ENCODE measurements around the gene SCUBE2.

The SCUBE2 gene

GRCh38 chr11:9060700-9061111 lies 30.7 kb downstream of the SCUBE2 start:
- no peak for DNase-seq (ENCODE audit: low spot score)
- POLR2A ChIA-PET (ENCODE audit: low non-redundant PET), result no interaction called here
- TF ChIP-seq, protein P1, sequence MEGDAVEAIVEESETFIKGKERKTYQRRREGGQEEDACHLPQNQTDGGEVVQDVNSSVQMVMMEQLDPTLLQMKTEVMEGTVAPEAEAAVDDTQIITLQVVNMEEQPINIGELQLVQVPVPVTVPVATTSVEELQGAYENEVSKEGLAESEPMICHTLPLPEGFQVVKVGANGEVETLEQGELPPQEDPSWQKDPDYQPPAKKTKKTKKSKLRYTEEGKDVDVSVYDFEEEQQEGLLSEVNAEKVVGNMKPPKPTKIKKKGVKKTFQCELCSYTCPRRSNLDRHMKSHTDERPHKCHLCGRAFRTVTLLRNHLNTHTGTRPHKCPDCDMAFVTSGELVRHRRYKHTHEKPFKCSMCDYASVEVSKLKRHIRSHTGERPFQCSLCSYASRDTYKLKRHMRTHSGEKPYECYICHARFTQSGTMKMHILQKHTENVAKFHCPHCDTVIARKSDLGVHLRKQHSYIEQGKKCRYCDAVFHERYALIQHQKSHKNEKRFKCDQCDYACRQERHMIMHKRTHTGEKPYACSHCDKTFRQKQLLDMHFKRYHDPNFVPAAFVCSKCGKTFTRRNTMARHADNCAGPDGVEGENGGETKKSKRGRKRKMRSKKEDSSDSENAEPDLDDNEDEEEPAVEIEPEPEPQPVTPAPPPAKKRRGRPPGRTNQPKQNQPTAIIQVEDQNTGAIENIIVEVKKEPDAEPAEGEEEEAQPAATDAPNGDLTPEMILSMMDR (conservative IDR thresholded peaks at IDR 0.05; ENCODE audit: low read depth), result no peak
- H3K27ac ChIP-seq, result no peak overlapping the region
- CTCF ChIA-PET, result no interaction called here

- POLR2A ChIA-PET (ENCODE audit: low non-redundant PET), result no interaction called here
- H3K27ac ChIP-seq, result no peak overlapping the region
These were observed 32.0 kb downstream of the SCUBE2 start for GRCh38 chr11:9059406-9059805.

GRCh38 chr11:9057888-9058287 lies 33.5 kb downstream of the SCUBE2 start:
- H3K27ac ChIP-seq, result no peak overlapping the region
- TF ChIP-seq, protein P1 (conservative IDR thresholded peaks at IDR 0.05; ENCODE audit: low read depth), result no peak
- DNase-seq (ENCODE audit: low spot score), result no peak
- ChIA-PET POLR2A (ENCODE audit: low non-redundant PET) (no interaction called here), CTCF (interaction anchor here (0.7 kb wide), 1 partner anchor 153 kb away, joined by 3 read pairs; no protein-coding TSS in a partner anchor)

More at GRCh38 chr11:9059406-9059805, 32.0 kb downstream of the SCUBE2 start:
- CTCF ChIA-PET, result no interaction called here
- TF ChIP-seq, protein P1 (conservative IDR thresholded peaks at IDR 0.05; ENCODE audit: low read depth), result no peak
- no peak for DNase-seq (ENCODE audit: low spot score)

DNA sequence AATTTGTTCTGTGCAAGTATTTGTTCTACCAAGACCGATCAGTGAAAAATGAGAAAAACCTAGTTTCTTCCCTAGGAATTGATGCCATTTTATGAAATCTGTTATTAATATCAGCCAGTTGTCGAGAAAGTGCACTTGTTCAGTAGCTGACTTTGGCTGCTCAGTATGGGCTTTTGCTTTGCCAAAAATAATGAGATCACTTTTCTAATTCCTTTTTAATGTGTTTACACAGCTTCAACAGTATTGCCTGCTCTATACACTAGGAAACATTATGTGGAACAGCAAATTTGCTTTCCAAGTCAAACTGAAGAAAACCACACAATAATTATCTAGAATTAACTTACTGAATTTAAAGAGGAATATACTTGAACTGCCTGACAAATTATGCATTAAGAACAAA lies 34.4 kb downstream of the SCUBE2 start:
- ChIA-PET CTCF (interaction anchor here (0.7 kb wide), 1 partner anchor 154 kb away, joined by 3 read pairs; no protein-coding TSS in a partner anchor), POLR2A (ENCODE audit: low non-redundant PET) (no interaction called here)
- no peak for DNase-seq (ENCODE audit: low spot score)
- TF ChIP-seq, protein P1 (conservative IDR thresholded peaks at IDR 0.05; ENCODE audit: low read depth), result no peak
- no peak overlapping the region for H3K27ac ChIP-seq

GRCh38 chr11:9056467-9056866 lies 34.9 kb downstream of the SCUBE2 start:
- ChIA-PET CTCF (no interaction called here), POLR2A (ENCODE audit: low non-redundant PET) (no interaction called here)
- TF ChIP-seq, protein P1 (conservative IDR thresholded peaks at IDR 0.05; ENCODE audit: low read depth), result no peak
- DNase-seq (ENCODE audit: low spot score), result no peak
- H3K27ac ChIP-seq, result no peak overlapping the region

DNA sequence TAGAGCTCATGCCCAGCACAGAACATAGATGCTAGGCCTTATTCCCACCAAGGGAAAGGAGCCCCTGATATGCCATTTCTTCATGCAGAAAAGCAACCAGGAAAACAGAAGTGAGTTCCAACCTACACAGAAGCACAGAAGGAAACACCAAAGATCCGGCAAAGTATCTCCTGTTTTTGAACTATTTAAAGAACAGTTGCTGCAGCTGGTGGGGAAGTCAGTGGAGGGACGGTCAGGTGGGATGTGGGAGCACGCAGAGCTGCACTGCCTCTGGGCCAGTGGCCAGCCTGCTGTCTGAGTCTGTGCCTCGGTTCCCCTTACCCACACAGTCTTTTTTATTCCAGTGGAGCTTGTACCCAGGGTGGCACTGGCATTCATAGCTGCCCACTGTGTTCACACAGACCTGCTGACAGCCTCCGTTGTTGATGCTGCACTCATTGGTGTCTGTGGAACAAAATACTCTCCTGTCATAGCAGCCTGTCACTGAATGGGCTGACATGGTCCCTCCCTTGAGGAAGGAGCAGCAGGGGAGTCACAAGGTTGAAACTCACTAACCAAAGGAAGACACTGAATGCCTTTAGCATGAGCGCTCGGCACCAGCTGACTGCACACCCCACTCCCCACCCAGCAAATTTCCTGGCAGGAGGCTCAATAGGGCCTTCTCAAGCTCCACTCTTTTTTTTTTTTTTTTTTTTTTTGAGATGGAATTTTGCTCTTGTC lies 37.9 kb downstream of the SCUBE2 start:
- DNase-seq (ENCODE audit: low spot score), result no peak
- ChIA-PET POLR2A (ENCODE audit: low non-redundant PET) (no interaction called here), CTCF (no interaction called here)
- H3K27ac ChIP-seq, result no peak overlapping the region
- TF ChIP-seq, protein P1 (conservative IDR thresholded peaks at IDR 0.05; ENCODE audit: low read depth), result no peak
